PFSK-1 (cell line): ENCODE results near the gene C1QTNF5.

ENCODE experiments used
- FOXP2 ChIP-seq: optimal IDR thresholded peaks from 2 replicates; pipeline ENCODE3; 2011; ENCODE audit warnings: borderline replicate concordance, control low read depth, inconsistent platforms; ENCODE audit not compliant: insufficient read depth; ENCODE audit errors: extremely low read length, extremely low read depth
- POLR2AphosphoS5 ChIP-seq: IDR thresholded peaks from 2 replicates; pipeline ENCODE4 v1.6.1; 2012; ENCODE audit warnings: low read depth, mild to moderate bottlenecking, control low read depth, low read length, moderate library complexity
- SIN3A ChIP-seq: IDR thresholded peaks from 2 replicates; pipeline ENCODE4 v1.6.1; 2012; ENCODE audit warnings: mild to moderate bottlenecking, low read length, moderate library complexity, borderline replicate concordance; ENCODE audit not compliant: insufficient read depth
- TAF1 ChIP-seq: IDR thresholded peaks from 2 replicates; pipeline ENCODE4 v1.6.1; 2012; ENCODE audit warnings: low read length, control low read depth, borderline replicate concordance; ENCODE audit not compliant: insufficient read depth
- TF ChIP-seq, protein P1 (sequence below), 2 experiments: IDR thresholded peaks; 2 replicates each; pipeline versions ENCODE4 v1.6.1 to v1.8.0; 2011 to 2012; ENCODE audit warnings: low read depth in 2 of 2, low read length in 2 of 2, control low read depth in 1 of 2, inconsistent platforms in 1 of 2, mild to moderate bottlenecking in 1 of 2, moderate library complexity in 1 of 2; ENCODE audit not compliant: insufficient read depth in 1 of 2

C1QTNF5 gene

DNA sequence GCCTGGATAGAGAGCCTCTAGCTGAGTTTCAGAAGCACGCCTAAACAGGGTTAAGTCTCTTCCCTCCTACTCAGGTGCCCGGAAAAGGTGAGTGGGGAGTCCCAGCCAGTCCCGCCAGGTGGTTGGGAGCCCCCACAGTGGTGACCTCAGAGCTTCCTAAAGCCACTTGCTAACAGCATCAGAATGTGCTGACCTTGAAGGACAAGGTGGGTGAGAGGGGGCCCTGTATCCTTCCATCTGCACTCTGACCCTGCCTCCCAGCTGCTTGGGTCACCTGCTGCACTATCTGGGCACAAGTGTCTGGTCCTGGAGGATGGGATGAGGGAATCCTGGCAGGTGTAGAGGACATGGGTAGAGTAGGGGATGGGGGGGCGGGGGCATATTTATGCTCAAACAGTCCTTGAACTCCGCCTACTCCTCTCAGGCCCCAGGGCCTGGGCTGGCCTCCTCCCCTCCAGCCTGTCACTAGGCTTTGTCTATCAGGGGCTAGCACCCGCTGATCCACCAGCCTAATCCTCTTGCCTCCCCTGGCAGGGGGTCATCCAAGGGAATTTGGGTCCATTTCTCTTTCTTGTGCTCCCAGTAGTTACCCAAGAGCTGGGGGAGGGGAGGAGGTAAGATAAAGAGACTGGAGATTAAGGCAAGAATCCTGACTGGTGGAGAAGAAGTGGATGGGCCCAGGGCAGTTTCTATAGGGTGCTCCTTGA lies 37.4 kb upstream of the C1QTNF5 start:
- TF ChIP-seq FOXP2 = no peak
- no peak for TF ChIP-seq POLR2AphosphoS5
- TF ChIP-seq SIN3A = no peak
- no peak for TF ChIP-seq TAF1
- TF ChIP-seq, protein P1, sequence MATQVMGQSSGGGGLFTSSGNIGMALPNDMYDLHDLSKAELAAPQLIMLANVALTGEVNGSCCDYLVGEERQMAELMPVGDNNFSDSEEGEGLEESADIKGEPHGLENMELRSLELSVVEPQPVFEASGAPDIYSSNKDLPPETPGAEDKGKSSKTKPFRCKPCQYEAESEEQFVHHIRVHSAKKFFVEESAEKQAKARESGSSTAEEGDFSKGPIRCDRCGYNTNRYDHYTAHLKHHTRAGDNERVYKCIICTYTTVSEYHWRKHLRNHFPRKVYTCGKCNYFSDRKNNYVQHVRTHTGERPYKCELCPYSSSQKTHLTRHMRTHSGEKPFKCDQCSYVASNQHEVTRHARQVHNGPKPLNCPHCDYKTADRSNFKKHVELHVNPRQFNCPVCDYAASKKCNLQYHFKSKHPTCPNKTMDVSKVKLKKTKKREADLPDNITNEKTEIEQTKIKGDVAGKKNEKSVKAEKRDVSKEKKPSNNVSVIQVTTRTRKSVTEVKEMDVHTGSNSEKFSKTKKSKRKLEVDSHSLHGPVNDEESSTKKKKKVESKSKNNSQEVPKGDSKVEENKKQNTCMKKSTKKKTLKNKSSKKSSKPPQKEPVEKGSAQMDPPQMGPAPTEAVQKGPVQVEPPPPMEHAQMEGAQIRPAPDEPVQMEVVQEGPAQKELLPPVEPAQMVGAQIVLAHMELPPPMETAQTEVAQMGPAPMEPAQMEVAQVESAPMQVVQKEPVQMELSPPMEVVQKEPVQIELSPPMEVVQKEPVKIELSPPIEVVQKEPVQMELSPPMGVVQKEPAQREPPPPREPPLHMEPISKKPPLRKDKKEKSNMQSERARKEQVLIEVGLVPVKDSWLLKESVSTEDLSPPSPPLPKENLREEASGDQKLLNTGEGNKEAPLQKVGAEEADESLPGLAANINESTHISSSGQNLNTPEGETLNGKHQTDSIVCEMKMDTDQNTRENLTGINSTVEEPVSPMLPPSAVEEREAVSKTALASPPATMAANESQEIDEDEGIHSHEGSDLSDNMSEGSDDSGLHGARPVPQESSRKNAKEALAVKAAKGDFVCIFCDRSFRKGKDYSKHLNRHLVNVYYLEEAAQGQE (IDR thresholded peaks at IDR 0.05; ENCODE audit: insufficient read depth in 1 of 2, low read depth in 2 of 2, low read length in 2 of 2) = no peak

DNA sequence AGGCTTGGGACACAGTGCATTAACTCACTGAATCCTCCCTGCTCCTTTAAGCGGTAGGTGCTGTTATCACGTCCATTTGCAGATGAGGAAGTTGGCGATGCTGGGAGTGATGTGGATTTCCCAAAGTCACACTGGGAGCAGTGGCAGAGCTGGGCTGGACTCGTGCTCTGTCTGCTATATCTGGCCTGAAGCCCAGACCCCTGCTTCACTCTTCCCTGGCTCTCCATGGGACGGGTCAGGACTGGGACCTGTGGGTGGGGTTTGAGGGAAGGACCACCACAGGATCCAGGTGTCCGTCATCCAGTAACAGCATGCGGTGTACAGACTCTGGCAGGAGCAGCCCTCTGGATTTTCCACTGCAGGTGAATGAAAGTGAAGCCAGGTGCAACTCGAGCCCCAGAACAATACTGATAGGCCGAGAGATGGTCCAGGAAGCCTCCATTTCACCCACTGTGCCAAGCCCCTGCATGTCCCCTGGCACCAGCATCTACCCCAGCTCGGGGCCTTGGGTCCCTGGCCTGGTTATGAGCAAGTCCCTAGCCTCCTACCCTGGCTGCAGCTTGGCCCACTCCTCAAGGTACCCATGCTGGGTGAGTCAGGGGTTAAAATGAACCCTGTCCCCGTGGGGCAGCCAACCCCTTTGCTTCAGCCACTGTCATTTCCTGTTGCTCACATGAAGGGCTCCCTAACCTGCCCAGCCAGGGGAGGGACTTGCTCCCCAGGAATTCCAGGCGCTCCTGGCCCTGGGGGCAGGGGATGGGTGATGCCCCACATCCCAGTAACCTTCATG lies 36.6 kb upstream of the C1QTNF5 start:
- TF ChIP-seq FOXP2 (no peak), TAF1 (no peak), POLR2AphosphoS5 (no peak), SIN3A (no peak)
- TF ChIP-seq, protein P1 (IDR thresholded peaks at IDR 0.05; ENCODE audit: insufficient read depth in 1 of 2, low read depth in 2 of 2, low read length in 2 of 2) = no peak

DNA sequence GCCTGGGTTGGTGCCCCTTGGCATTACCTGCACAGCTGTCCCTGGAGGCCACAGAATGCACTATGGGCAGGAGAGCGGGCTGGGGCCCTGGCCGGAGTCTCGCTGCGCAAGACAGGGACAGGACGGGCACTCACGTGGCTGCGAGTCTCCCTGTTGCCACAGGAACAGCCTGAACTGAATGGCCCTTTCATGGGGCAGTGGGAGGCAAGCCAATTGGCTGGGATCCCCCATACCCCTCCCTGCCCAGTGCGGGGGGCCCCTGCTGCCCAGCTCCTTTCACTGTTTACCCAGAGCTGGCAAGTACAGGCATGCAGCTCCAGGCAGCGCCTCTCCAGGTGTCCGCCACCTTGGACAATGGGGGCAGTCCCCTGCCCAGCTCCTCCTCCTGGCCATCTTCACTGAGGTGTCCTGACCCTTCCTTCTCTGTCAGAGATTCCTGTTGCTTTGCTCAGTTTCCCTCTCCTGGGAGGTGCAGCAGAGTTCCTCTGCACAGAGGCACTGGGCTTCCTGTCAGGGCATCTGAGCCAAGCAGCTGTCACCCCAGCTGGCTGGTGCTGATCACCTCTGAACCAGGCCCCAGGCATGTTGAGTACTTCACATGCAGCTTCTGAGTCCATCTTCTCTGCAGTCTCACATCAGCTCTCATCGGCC lies 35.6 kb upstream of the C1QTNF5 start:
- no peak for TF ChIP-seq POLR2AphosphoS5
- TF ChIP-seq, protein P1 (IDR thresholded peaks at IDR 0.05; ENCODE audit: insufficient read depth in 1 of 2, low read depth in 2 of 2, low read length in 2 of 2) = no peak
- no peak for TF ChIP-seq TAF1
- no peak for TF ChIP-seq FOXP2
- TF ChIP-seq SIN3A = no peak

DNA sequence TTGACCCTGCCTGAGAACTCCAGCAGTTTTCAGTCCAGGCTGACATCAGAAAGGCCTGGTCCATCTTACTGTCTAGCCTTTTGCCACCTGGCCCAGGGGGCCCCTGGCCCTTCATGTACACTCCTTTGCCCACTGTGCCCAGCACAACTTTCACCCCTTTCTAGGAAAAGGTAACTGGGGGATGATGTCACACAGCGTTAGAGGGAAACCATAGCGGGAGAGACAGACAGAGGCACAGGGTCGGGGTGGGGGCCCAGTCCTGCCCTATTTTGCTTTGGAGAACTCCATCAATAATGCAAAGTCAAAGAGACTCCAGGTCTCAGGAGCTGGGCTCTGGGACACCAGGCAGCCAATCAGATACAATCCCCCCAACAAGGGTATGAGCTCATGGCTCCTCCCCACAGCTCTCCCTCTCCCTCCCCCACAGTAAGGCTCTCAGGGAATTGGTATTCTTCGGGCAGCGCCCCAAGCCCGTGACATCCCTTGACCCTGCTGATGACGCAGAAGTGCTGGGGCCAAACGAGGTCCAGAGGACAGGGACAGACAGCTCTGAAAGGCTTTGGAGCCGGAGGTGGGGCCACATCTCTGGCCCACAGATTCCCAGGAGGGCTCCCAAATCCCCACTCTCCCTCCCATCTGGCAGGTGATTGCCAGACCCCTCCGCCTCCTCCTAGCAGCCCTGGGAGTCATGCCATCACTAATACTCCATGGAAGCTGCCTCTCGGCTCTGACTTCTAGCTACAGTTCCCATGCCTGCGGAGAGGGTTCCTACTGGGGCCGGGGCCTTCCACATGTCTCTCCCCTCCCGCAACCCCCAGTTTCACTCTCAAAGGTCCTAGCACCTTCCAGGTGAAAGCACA lies 34.9 kb upstream of the C1QTNF5 start:
- TF ChIP-seq SIN3A (no peak), POLR2AphosphoS5 (no peak), TAF1 (no peak), FOXP2 (no peak)
- TF ChIP-seq, protein P1 (IDR thresholded peaks at IDR 0.05; ENCODE audit: insufficient read depth in 1 of 2, low read depth in 2 of 2, low read length in 2 of 2) = no peak
